Neuron (in vitro differentiated cells): Measurements from ENCODE around the gene GAL3ST1.

ENCODE experiments used
- H2AFZ ChIP-seq: one replicate; pipeline ENCODE4 v1.6.1; 2013; ENCODE audit warnings: low read depth, mild to moderate bottlenecking, inconsistent platforms, low read length, moderate library complexity
- H3K27me3 ChIP-seq: one replicate; pipeline ENCODE4 v1.6.1; 2013; ENCODE audit warnings: low read length; ENCODE audit not compliant: insufficient read depth
- H3K36me3 ChIP-seq: one replicate; pipeline ENCODE4 v1.6.1; 2013; ENCODE audit warnings: low read length; ENCODE audit not compliant: insufficient read depth
- H3K4me1 ChIP-seq: one replicate; pipeline ENCODE4 v1.6.1; 2013; ENCODE audit warnings: low read length; ENCODE audit not compliant: insufficient read depth
- H3K4me3 ChIP-seq: 2 replicates; pipeline ENCODE4 v1.5.1; 2013; ENCODE audit warnings: mild to moderate bottlenecking, low read length, moderate library complexity
- H3K9me3 ChIP-seq: one replicate; pipeline ENCODE4 v1.6.1; 2013; ENCODE audit warnings: low read length

Gene GAL3ST1

DNA sequence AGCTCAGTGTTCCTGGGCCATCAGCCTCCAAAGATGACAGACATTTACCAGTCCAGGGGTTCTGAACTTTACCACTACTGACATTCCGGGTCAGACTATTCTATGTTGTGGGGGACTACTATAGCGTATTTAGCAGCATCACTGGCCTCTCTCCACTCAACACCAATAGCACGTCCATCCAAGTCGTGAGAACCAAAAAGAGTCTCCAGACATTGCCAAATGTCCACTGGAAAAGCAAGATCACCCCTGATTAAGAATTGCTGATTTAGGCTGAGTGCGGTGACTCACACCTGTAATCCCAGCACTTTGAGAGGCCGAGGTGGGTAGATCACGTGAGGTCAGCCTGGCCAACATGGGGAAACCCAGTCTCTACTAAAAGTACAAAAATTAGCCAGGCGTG lies 11.9 kb upstream of the GAL3ST1 start:
- H3K27me3 ChIP-seq = no peaks in the 10 kb centered on the region
- peaks cover 80% of the 10 kb centered on the region for H3K36me3 ChIP-seq
- peaks cover 10% of the 10 kb centered on the region for H3K4me1 ChIP-seq
- no peak overlapping the region for H2AFZ ChIP-seq
- no peak overlapping the region for H3K4me3 ChIP-seq
- H3K9me3 ChIP-seq = no peaks in the 10 kb centered on the region

DNA sequence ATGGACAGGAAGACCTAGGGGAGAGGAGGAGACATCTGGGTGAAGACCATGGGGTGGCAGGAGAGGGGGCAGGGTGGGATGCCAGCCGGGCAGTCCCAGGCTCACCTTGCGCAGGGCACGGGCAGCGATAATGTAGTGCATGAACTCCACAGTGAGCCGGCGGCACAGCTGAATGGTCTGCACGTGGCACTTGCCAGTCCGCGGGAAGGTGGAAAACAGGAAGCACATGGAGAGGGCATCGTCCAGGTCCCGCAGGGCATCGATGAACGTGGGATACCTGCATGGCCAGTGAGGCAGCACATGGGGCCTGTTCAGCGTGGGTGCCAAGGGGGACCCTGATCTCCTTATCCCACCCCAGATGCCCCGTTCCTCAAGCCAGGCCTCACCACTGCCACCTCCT lies 10.0 kb upstream of the GAL3ST1 start:
- Histone ChIP-seq H3K36me3 (peaks cover 97% of the 10 kb centered on the region), H3K9me3 (no peaks in the 10 kb centered on the region), H2AFZ (no peak overlapping the region), H3K4me3 (no peak overlapping the region), H3K4me1 (no peaks in the 10 kb centered on the region), H3K27me3 (no peaks in the 10 kb centered on the region)

DNA sequence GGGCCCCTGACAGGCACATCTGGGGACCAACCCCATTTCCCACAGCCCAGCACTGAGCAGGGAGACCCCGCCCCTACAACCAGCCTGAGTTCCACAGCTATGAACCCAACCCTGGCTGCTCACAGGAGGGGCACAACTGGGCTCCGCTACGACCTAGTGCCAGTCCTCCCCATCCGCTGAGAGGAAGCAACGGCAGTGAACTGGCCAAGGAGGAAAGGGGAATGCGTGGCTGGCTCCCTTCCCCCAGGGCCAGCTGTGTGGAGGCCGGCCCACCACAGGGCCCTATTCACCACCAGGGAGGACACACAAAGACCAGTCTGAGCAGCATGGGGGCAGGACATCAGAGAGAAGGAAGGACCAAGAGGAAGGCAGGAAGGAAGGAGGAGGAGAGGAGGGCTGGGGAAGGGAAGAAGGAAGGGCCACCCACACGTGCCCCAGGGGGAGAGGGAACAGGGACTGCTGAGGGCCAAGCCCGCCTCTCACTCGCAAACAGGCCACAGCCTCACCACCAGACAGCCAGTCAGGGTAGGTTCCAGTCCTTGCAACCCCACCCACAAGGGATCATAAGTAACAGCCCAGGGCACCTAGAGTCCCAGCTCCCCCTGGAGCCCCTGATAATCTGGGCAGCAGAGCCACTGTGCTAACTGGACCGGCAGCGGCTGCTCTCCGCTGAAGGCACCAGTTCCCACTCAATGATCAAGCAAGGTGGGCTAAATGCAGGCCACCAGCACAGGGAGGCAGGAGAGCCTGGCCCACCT lies 8.5 kb upstream of the GAL3ST1 start:
- Histone ChIP-seq H3K4me3 (no peak overlapping the region), H3K4me1 (no peaks in the 10 kb centered on the region), H2AFZ (no peak overlapping the region), H3K36me3 (peaks cover 93% of the 10 kb centered on the region), H3K27me3 (no peaks in the 10 kb centered on the region), H3K9me3 (no peaks in the 10 kb centered on the region)

DNA sequence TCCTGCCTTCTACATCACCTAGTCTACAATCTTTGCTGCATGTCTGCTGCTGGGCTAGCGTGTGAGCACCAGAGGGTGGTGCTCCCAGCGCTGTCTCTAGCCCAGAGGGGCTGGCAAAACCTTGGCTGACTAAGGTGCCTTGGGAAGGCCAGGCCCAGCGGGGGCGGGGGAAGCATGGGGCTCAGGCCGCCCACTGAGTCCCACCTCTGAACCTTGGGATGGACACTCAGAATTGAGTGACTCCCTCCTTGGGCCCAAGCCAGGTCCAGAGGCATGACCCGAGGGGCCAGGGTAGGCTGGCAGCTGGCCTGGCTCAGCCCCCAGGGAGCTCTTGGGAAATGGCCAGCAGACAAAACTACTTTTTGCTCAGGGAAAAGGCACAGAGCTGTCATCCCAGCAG lies 7.6 kb upstream of the GAL3ST1 start:
- H3K9me3 ChIP-seq = no peaks in the 10 kb centered on the region

DNA sequence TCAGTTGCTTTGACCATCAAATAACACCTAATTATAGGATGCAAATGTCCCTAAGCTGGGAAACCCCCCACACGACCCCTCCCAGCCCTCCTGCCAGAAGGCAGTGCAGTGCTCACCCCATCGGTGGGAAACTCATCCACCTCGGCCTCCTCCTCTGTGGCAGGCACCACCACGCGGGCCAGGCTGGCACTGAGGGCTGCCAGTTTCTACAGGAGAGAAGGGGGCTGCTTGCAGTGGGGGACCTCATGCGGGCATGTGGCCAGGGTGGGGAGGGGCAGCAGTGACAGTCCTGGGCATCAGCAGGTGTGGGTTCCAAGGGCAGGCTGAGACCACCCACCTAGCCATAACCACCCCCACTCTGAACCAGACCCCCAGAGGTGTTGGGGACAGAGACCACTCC lies 6.4 kb upstream of the GAL3ST1 start:
- no peak overlapping the region for H2AFZ ChIP-seq
- no peaks in the 10 kb centered on the region for H3K27me3 ChIP-seq
- no peaks in the 10 kb centered on the region for H3K9me3 ChIP-seq
- H3K4me3 ChIP-seq = no peak overlapping the region
- H3K36me3 ChIP-seq = peaks cover 93% of the 10 kb centered on the region
- no peaks in the 10 kb centered on the region for H3K4me1 ChIP-seq

More for the DNA sequence above, 7.6 kb upstream of the GAL3ST1 start:
- H3K27me3 ChIP-seq = no peaks in the 10 kb centered on the region
- H2AFZ ChIP-seq = no peak overlapping the region
- H3K4me1 ChIP-seq = no peaks in the 10 kb centered on the region
- peaks cover 93% of the 10 kb centered on the region for H3K36me3 ChIP-seq
- H3K4me3 ChIP-seq = no peak overlapping the region

DNA sequence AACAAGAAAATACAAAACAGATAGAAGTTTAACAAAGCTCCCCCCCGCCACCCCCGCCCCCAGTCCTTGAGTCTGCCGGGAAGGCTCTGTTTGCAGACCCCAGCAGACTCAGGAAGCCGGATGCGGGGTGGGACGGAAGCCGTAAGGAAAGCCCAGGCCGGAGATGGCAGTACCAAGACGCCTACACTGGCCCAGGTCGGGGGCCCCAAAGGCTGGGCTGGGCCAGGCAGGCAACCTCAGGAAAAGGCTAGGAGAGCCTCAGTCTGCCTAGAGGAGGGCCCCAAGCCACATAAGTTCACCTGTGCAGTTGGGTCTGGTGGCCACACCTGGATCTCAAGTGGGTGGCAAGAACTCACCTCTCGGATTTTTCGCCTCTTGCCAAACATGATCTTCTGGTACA lies 4.0 kb upstream of the GAL3ST1 start:
- no peak overlapping the region for H2AFZ ChIP-seq
- no peaks in the 10 kb centered on the region for H3K9me3 ChIP-seq
- no peaks in the 10 kb centered on the region for H3K27me3 ChIP-seq
- H3K4me3 ChIP-seq = no peak overlapping the region
- H3K36me3 ChIP-seq = peaks cover 79% of the 10 kb centered on the region
- no peaks in the 10 kb centered on the region for H3K4me1 ChIP-seq

DNA sequence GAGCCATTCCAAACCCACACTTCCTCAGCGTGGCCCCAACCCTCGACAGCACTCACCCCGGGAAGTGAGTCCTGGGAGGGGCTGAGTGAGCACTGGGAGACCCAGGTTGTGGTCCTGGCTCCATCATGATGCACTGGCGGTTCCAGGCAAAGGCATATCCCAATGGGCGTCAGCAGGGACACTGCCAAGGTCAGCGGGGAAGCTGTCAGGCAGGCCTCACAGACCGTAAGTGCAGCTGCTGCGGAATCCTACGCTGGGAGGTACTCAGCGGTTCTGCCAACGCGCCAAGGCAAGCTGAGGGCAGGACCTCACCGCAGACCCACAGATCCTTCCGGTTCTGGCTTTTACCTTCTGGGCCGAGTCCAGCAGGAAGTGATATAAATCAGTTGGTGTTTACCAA lies 1.4 kb upstream of the GAL3ST1 start:
- no peak overlapping the region for H3K4me3 ChIP-seq
- no peaks in the 10 kb centered on the region for H3K9me3 ChIP-seq
- H3K4me1 ChIP-seq = no peaks in the 10 kb centered on the region
- H2AFZ ChIP-seq = no peak overlapping the region
- H3K36me3 ChIP-seq = peaks cover 53% of the 10 kb centered on the region
- no peaks in the 10 kb centered on the region for H3K27me3 ChIP-seq

DNA sequence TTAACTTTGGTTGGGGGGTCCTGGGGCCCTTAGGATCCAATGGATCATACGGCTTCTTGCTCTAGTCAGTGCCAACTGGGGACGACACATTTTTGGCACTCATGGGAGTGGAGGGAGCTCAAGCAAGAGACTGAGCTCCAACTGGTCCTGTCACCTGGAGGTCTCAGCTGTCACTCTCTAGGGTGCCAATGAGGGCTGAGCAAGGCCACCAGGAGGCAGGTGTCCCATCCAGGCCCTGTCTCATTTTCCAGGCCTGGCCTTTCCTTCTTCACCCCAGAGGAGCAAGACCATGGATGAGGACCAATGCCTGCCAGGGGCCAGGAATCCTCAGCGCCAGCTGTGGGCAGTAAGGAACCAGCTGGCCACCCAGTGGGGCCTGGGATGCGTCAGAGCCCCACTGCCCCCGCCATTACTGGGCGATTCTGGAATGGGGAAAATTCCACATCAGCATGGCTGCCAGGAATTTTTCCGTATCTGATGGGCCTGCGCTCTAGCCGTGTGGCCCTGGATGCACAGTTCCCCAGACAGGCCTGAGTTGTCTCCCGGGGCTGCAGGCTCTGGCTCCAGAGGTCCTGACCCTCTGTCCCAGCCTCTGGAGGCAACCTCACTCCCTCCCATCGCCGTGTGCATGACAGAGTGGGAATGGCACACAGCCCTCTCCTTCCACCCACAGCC lies 669 bp upstream of the GAL3ST1 start:
- no peaks in the 10 kb centered on the region for H3K27me3 ChIP-seq
- H3K4me1 ChIP-seq = no peaks in the 10 kb centered on the region
- no peaks in the 10 kb centered on the region for H3K9me3 ChIP-seq
- H2AFZ ChIP-seq = no peak overlapping the region
- H3K4me3 ChIP-seq = no peak overlapping the region
- peaks cover 46% of the 10 kb centered on the region for H3K36me3 ChIP-seq

DNA sequence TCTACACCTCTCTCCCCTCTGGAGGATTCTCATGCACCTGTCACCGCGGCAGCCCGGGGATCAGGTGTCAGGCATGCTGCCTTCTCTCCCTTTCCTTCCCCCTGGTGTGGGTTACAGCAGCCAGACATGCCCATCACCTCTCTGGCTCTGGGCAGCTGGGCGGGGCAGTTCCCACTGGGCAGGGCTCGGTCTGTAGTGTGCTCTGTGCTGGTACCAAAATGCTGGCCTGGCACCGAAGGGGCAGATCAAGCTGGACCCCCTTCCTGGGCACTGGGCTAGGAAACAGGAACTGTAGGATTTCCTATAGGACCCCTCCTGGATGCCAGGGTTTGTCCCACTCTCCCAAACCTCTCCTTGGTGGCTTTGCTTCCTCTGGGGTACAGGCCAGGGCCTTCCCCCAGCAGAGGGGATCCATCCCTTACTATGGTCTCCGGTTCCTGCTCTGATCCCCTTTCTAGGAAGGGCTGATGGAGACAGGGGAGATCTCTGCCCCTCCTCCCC lies 821 bp downstream of the GAL3ST1 start:
- no peak overlapping the region for H3K4me3 ChIP-seq
- no peaks in the 10 kb centered on the region for H3K4me1 ChIP-seq
- peaks cover 31% of the 10 kb centered on the region for H3K36me3 ChIP-seq
- H3K9me3 ChIP-seq = no peaks in the 10 kb centered on the region
- no peak overlapping the region for H2AFZ ChIP-seq
- H3K27me3 ChIP-seq = no peaks in the 10 kb centered on the region

DNA sequence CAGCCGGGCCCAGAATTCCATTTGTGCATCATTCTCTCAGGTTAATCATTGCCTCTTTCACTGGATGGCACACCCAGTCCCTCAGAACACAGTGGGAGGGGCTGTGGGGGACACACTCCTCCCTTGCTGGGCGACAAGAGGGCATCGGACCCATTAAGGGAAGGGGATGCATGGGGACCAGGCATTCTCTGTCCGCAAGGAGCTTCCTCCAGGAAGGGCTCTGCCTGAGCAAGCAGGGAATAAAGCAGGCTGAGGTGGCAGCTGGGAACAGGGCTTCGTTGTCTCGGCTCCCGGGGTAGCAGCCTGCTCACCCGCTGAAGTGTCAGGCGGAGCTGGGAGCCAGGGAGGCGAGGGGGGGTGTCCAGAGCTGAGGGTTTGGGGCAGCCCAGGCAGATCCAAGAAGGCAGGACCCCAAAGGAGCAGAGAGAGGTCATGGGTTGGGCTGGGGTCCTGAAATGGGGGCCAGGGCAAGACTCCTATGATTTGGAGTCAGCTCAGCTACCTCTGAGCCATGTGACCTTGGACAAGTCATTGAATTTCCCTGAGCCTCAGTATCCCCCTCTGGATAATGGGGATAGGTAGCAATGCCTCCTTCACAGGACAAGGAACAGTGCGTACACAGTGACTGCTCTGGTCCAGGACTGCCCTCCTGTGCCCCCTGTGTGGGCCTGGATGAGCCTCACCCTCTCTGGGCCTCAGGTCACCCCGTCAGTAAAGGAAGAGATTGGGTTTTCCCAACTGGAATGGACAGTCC lies 1.4 kb downstream of the GAL3ST1 start:
- peaks cover 29% of the 10 kb centered on the region for H3K36me3 ChIP-seq
- H3K4me3 ChIP-seq = no peak overlapping the region
- no peaks in the 10 kb centered on the region for H3K9me3 ChIP-seq
- H3K27me3 ChIP-seq = no peaks in the 10 kb centered on the region
- H3K4me1 ChIP-seq = no peaks in the 10 kb centered on the region
- no peak overlapping the region for H2AFZ ChIP-seq

DNA sequence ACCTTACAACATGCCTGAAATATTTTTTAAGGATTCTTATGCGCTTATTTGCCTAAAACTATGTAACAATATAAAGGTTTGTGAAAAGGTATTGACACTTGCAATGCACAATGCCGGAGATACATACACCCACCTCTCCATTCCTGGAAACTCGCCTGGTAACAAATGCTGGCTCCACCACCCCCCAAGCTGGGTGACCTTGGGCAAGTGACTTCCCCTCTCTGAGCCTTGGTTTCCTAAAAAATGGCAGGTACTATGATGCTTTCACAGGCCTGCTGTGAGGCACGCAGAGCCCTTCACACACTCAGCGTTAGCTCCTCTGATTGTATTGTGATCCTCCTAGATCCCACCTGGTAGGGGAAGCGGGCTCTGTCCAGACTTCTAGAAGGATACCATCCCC lies 2.3 kb downstream of the GAL3ST1 start:
- H3K36me3 ChIP-seq = peaks cover 21% of the 10 kb centered on the region
- no peaks in the 10 kb centered on the region for H3K9me3 ChIP-seq
- H2AFZ ChIP-seq = no peak overlapping the region
- H3K27me3 ChIP-seq = no peaks in the 10 kb centered on the region
- no peak overlapping the region for H3K4me3 ChIP-seq
- H3K4me1 ChIP-seq = no peaks in the 10 kb centered on the region

DNA sequence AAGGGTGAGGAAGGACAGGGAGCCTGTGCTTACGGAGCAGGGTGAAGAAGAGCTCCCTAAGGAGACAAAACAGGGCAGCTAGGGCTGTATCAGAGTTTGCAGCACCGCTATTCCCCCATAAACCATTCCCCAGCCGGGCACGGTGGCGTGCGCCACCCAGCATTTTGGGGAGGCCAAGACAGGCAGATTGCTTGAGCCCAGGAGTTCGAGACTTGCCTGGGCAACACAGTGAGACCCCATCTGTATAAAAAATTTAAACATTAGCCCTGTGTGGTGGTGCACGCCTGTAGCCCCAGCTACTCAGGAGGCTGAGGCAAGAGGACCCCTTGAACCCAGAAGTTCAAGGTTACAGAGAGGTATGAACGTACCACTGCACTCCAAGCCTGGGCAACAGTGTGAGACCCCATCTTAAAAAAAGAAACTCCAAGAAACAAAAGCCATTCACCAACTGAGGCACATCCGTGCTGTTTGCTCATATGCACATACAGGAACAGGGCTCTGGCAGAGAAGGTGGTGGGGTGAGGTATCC lies 4.7 kb downstream of the GAL3ST1 start:
- H3K27me3 ChIP-seq = no peaks in the 10 kb centered on the region
- no peaks in the 10 kb centered on the region for H3K4me1 ChIP-seq
- no peaks in the 10 kb centered on the region for H3K36me3 ChIP-seq
- no peak overlapping the region for H2AFZ ChIP-seq
- H3K4me3 ChIP-seq = no peak overlapping the region
- no peaks in the 10 kb centered on the region for H3K9me3 ChIP-seq
